ENCODE measurements around the gene GLT8D2.
A peak's percentile ranks its signal among the peaks of the same experiment; 100 is the strongest.

Gene GLT8D2

GRCh38 chr12:104083769-104084475 lies 33.9 kb upstream of the GLT8D2 start:
- in situ Hi-C loops (cut with MboI; ENCODE audit: low pct_unique_long_range_greater_than_20kb, low sequenced_read_pairs, unreplicated experiment), result no loop called here
- peak; percentile 55 for DNase-seq (ENCODE audit: low spot score)
- TF ChIP-seq CTCF (IDR thresholded peaks at IDR 0.05; ENCODE audit: extremely low read depth, insufficient read depth, missing control alignments), result no peak

- TF ChIP-seq CTCF (IDR thresholded peaks at IDR 0.05; ENCODE audit: extremely low read depth, insufficient read depth, missing control alignments), result no peak
- DNase-seq (ENCODE audit: low spot score), result no peak
- in situ Hi-C loops (cut with MboI; ENCODE audit: low pct_unique_long_range_greater_than_20kb, low sequenced_read_pairs, unreplicated experiment), result no loop called here
These were observed 30.8 kb upstream of the GLT8D2 start for GRCh38 chr12:104080764-104081163.

GRCh38 chr12:104079024-104079423 lies 29.0 kb upstream of the GLT8D2 start:
- no peak for TF ChIP-seq CTCF (IDR thresholded peaks at IDR 0.05; ENCODE audit: extremely low read depth, insufficient read depth, missing control alignments)
- in situ Hi-C loops (cut with MboI; ENCODE audit: low pct_unique_long_range_greater_than_20kb, low sequenced_read_pairs, unreplicated experiment), result no loop called here
- DNase-seq (ENCODE audit: low spot score), result no peak

- in situ Hi-C loops (cut with MboI; ENCODE audit: low pct_unique_long_range_greater_than_20kb, low sequenced_read_pairs, unreplicated experiment), result no loop called here
- TF ChIP-seq CTCF (IDR thresholded peaks at IDR 0.05; ENCODE audit: extremely low read depth, insufficient read depth, missing control alignments), result no peak
- DNase-seq (ENCODE audit: low spot score), result no peak
These were observed 23.7 kb upstream of the GLT8D2 start for GRCh38 chr12:104073699-104074098.

- TF ChIP-seq CTCF (IDR thresholded peaks at IDR 0.05; ENCODE audit: extremely low read depth, insufficient read depth, missing control alignments), result no peak
- in situ Hi-C loops (cut with MboI; ENCODE audit: low pct_unique_long_range_greater_than_20kb, low sequenced_read_pairs, unreplicated experiment), result no loop called here
- DNase-seq (ENCODE audit: low spot score), result no peak
These were observed 22.1 kb upstream of the GLT8D2 start for GRCh38 chr12:104072099-104072498.

GRCh38 chr12:104064842-104065427 lies 14.9 kb upstream of the GLT8D2 start:
- peak; percentile 27 for DNase-seq (ENCODE audit: low spot score)
- no peak for TF ChIP-seq CTCF (IDR thresholded peaks at IDR 0.05; ENCODE audit: extremely low read depth, insufficient read depth, missing control alignments)
- in situ Hi-C loops (cut with MboI; ENCODE audit: low pct_unique_long_range_greater_than_20kb, low sequenced_read_pairs, unreplicated experiment), result no loop called here

All from GM13977 (cell line).